Naive thymus-derived CD4-positive, alpha-beta T cell (primary cell): ENCODE data around the gene RUNX3. TPM values are rescaled to one million over a fixed set of nuclear protein-coding genes. Genes with fewer than 3 reads are reported as not detected.

ENCODE experiments used
- ATAC-seq: fragments of 150-1000 bp; cut with Tn5 transposase; 2 replicates; pipeline ENCODE4 v1.10.0; 2021; ENCODE audit warnings: mild to moderate bottlenecking, moderate library complexity
- CTCF ChIA-PET: fragments of 350-600 bp; sonication (Branson Sonifier 250); formaldehyde crosslinking; loops from one replicate; lab custom pipeline; 2021; ENCODE audit warnings: antibody characterized with exemption; lab: Charles Lee
- POLR2A ChIA-PET: fragments of 350-600 bp; sonication (Branson Sonifier 250); formaldehyde crosslinking; loops from one replicate; lab custom pipeline; 2021; ENCODE audit warnings: antibody characterized with exemption, inconsistent platforms; lab: Charles Lee
- DNase-seq, 9 donors: peaks; one replicate each; pipeline versions ENCODE4 v3.0.0 to v3.0.0-alpha.2; 2020 to 2022; ENCODE audit warnings: mixed read lengths in 1 of 9
- H3K27ac ChIP-seq: one replicate; pipeline ENCODE4 v1.7.0; 2013; ENCODE audit warnings: mild to moderate bottlenecking, low read depth, low read length, moderate library complexity
- H3K27me3 ChIP-seq, 2 donors: one replicate each; pipeline ENCODE4 v1.7.0; 2013; ENCODE audit warnings: low read length in 2 of 2, mild to moderate bottlenecking in 2 of 2, moderate library complexity in 2 of 2; ENCODE audit not compliant: control insufficient read depth in 2 of 2, insufficient read depth in 2 of 2
- H3K36me3 ChIP-seq, 3 experiments: 1 replicate in 2 of 3; 2 replicates in 1 of 3; pipeline ENCODE4 v1.7.0; 2013; ENCODE audit warnings: low read length in 3 of 3, mild to moderate bottlenecking in 3 of 3, moderate library complexity in 1 of 3; ENCODE audit not compliant: insufficient read depth in 3 of 3, control insufficient read depth in 2 of 3
- H3K4me1 ChIP-seq, 2 donors: one replicate each; pipeline ENCODE4 v1.7.0; 2013; ENCODE audit warnings: low read length in 2 of 2, mild to moderate bottlenecking in 2 of 2, moderate library complexity in 1 of 2; ENCODE audit not compliant: control insufficient read depth in 2 of 2, insufficient read depth in 2 of 2
- H3K4me3 ChIP-seq: 2 replicates; pipeline ENCODE4 v1.7.0; 2013; ENCODE audit warnings: mild to moderate bottlenecking, low read length
- H3K9me3 ChIP-seq, 3 experiments: 1 replicate in 2 of 3; 2 replicates in 1 of 3; pipeline ENCODE4 v1.7.0; 2013; ENCODE audit warnings: low read length in 3 of 3; ENCODE audit not compliant: control insufficient read depth in 2 of 3
- H3K27ac Mint-ChIP-seq, 9 donors: one replicate each; pipeline ENCODE4 v1.8.0; 2020 to 2022; ENCODE audit warnings: mixed read lengths in 9 of 9, mild to moderate bottlenecking in 8 of 9, moderate library complexity in 5 of 9, inconsistent platforms in 2 of 9
- H3K27me3 Mint-ChIP-seq, 5 donors: one replicate each; pipeline ENCODE4 v1.8.0; 2021 to 2022; ENCODE audit warnings: mixed read lengths in 5 of 5, mild to moderate bottlenecking in 1 of 5
- H3K36me3 Mint-ChIP-seq, 5 donors: one replicate each; pipeline ENCODE4 v1.8.0; 2020 to 2022; ENCODE audit warnings: mixed read lengths in 5 of 5, mild to moderate bottlenecking in 3 of 5, inconsistent platforms in 1 of 5
- H3K4me1 Mint-ChIP-seq, 7 donors: one replicate each; pipeline ENCODE4 v1.8.0; 2020 to 2022; ENCODE audit warnings: mixed read lengths in 7 of 7, mild to moderate bottlenecking in 3 of 7, inconsistent platforms in 1 of 7
- H3K4me3 Mint-ChIP-seq, 10 donors: one replicate each; pipeline ENCODE4 v1.8.0; 2020 to 2022; ENCODE audit warnings: mild to moderate bottlenecking in 10 of 10, mixed read lengths in 10 of 10, moderate library complexity in 6 of 10, inconsistent platforms in 2 of 10
- H3K9me3 Mint-ChIP-seq, 11 donors: one replicate each; pipeline ENCODE4 v1.8.0; 2020 to 2022; ENCODE audit warnings: mixed read lengths in 11 of 11, mild to moderate bottlenecking in 4 of 11, inconsistent platforms in 1 of 11, moderate library complexity in 1 of 11
- intact Hi-C, 2 donors: fragments of 100-400 bp; cut with micrococcal nuclease; formaldehyde crosslinking; loops; one replicate each; pipeline ENCODE4 v1.15.1; 2023
- polyA plus RNA-seq, 2 donors: library from polyadenylated mRNA; unstranded; fragments of 300-500 nt; fragmentation: Illumina TruSeq; gene quantifications; one replicate each; pipeline ENCODE4 v1.2.3, GENCODE V29; 2021
- total RNA-seq, 6 experiments: library from RNA in 5 of 6; stranded (reverse) in 5 of 6; gene quantifications; 1 replicate in 5 of 6; 2 replicates in 1 of 6; pipeline ENCODE4 v1.2.3 and lab custom pipeline; 2021 to 2026

The RUNX3 gene
- total and polyA plus RNA-seq, 7 experiments from 2014 or later = 14.2 to 135 (median 74.8) TPM

DNA sequence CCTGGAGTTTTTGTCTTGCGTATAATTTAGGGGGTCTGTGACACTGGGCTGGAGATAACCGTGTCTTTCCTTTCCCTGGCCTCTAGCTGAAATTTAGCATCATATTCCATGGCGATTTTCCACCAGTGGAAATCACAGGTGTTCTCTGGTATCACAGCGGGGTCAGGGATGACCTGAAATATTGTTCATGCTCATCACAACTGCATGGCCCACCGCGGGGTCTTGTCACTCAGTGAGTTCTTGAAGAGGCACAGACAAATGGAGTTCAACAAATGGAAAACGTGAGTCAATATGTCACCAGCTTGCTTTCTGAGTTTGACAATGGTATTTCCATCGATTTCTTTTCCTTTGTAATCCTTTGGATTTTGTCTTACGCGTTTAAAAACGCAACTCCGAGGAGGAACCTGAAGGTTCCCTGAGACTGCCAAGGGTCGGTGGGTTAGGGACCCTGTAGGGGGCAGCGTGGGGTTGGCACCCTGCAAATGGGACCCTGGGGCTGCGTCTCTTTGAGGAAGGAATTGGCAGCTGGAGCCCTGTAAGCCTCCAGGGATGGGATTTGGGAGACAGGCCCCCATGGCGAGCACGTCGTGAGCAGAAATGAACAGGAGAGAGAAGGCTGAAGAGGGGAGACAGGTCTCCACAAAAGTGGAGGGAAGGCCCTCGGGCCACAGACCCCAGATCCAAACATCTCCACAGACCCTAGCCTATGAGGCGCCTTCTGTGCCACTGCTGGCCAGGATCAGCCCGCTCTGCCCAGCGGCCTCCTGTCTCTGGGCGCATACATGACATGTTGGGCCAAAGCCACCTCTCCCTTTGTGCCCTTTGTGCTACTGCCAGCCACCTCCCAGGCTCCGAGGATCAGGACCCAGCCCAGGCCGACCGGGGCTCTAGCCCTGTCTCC, 32.1 kb upstream of the RUNX3 start:
- Mint-ChIP-seq H3K4me1 (peaks cover 41 to 92% (median 71%) of the 10 kb centered on the region in 7 donors), H3K27me3 (peaks cover 0 to 3% (median 0%) of the 10 kb centered on the region in 5 donors), H3K27ac (peak overlapping the region in 8 of 9 donors; percentile 17 to 96 (median 78)), H3K4me3 (peak overlapping the region in 6 of 10 donors; percentile 21 to 92 (median 70)), H3K9me3 (peaks cover 0 to 4% (median 0%) of the 10 kb centered on the region in 11 donors), H3K36me3 (peaks cover 0 to 41% (median 0%) of the 10 kb centered on the region in 5 donors)
- no peaks in the 10 kb centered on the region for H3K36me3 ChIP-seq
- CTCF ChIA-PET = interaction anchor here (0.7 to 4.1 kb wide), 6 partner anchors 28 to 139 kb away, joined by 3 to 61 read pairs (median 4); no protein-coding TSS in a partner anchor
- no peaks in the 10 kb centered on the region for H3K9me3 ChIP-seq
- H3K4me3 ChIP-seq = no peak overlapping the region
- peaks cover 45 to 46% of the 10 kb centered on the region in 2 donors for H3K4me1 ChIP-seq
- POLR2A ChIA-PET = interaction anchor here (1.4 kb wide), 1 partner anchor 33 kb away, joined by 6 read pairs; no protein-coding TSS in a partner anchor
- ATAC-seq (no peak), DNase-seq (peak in 1 of 9 donors; percentile 41)
- no peak overlapping the region for H3K27ac ChIP-seq
- intact Hi-C loops = loop anchor here in 1 of 2 donors (2.0 to 10.0 kb wide), 3 partner anchors 37 to 273 kb away; partner anchors contain the start of gene SYF2
- H3K27me3 ChIP-seq = no peaks in the 10 kb centered on the region

DNA sequence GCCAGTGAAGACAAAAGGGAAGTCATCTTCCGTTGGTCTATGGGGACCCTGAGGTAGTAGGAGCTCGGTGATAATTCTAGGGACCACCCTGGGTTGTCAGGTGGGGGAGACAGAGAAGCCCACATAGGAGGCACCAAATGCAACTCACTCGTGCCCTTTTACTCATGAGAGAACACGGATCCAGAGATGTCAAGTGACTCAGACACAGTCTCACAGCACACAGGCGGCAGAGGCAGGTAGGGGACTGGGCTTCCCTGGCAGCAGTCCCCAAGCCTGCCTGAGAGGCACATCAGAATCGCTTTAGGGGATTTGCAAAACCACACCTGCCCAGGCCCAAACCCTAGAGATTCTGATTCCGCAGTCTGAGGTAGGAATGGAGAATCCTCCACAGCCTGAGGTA, 31.3 kb upstream of the RUNX3 start:
- H3K27ac ChIP-seq = no peak overlapping the region
- H3K36me3 ChIP-seq = no peaks in the 10 kb centered on the region
- POLR2A ChIA-PET = interaction anchor here (1.3 kb wide), 1 partner anchor 9 kb away, joined by 3 read pairs; no protein-coding TSS in a partner anchor
- H3K27me3 ChIP-seq = no peaks in the 10 kb centered on the region
- peaks cover 0 to 4% (median 0%) of the 10 kb centered on the region in 11 donors for H3K9me3 Mint-ChIP-seq
- intact Hi-C loops = loop anchor here in 1 of 2 donors (10.0 kb wide), 1 partner anchor 273 kb away; the partner anchor contains the start of gene SYF2
- peaks cover 0 to 47% (median 0%) of the 10 kb centered on the region in 5 donors for H3K36me3 Mint-ChIP-seq
- H3K4me3 Mint-ChIP-seq = peak overlapping the region in 2 of 10 donors; percentile 25 to 92
- peaks cover 45 to 92% (median 80%) of the 10 kb centered on the region in 7 donors for H3K4me1 Mint-ChIP-seq
- H3K9me3 ChIP-seq = no peaks in the 10 kb centered on the region
- peak overlapping the region in 8 of 9 donors; percentile 19 to 93 (median 48) for H3K27ac Mint-ChIP-seq
- CTCF ChIA-PET = interaction anchor here (0.7 to 4.1 kb wide), 4 partner anchors 11 to 140 kb away, joined by 3 to 61 read pairs (median 7); no protein-coding TSS in a partner anchor
- DNase-seq (no peak), ATAC-seq (no peak)
- H3K4me1 ChIP-seq = peaks cover 42 to 52% of the 10 kb centered on the region in 2 donors
- H3K27me3 Mint-ChIP-seq = peaks cover 0 to 3% (median 0%) of the 10 kb centered on the region in 5 donors
- H3K4me3 ChIP-seq = no peak overlapping the region

DNA sequence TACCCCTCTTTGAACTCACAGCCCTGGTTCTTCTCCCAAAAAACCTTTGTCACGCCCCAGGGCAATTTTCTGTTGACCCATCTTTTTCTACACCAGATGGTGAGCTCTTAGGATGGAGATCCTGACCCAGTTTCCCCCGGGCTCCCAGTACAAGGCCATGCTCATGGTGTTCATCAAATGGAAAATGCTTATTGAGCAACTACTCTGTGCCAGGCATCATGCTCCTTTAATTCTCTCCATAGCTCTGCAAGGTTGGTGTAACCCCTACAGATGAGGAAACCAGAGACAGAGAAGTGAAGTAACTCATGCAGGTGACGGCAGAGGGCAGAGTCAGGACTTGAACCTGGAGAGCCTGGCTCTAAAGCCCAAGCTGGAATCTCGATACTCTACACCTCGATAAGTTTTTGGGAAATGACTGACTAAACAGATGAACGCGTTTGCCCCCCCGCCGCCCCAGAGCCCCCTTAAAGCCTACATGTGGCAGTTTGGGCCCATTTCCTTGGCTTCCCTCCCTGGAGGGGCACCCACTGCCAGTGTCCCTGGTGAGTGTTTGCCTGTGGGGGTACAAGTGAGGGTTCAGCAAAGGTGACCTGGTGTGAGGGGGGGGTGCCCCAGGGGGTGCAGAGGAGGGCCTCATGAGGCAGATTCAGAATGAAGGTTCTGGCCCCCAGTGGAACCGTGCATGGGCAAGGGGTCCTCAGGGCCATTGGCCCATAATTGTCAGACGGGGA, 30.2 kb upstream of the RUNX3 start:
- Mint-ChIP-seq H3K36me3 (peaks cover 0 to 48% (median 1%) of the 10 kb centered on the region in 5 donors), H3K4me1 (peaks cover 41 to 89% (median 81%) of the 10 kb centered on the region in 7 donors), H3K27ac (peak overlapping the region in 4 of 9 donors; percentile 34 to 72 (median 66)), H3K27me3 (peaks cover 0 to 2% (median 0%) of the 10 kb centered on the region in 5 donors), H3K4me3 (peak overlapping the region in 2 of 10 donors; percentile 53 to 92), H3K9me3 (peaks cover 0 to 4% (median 0%) of the 10 kb centered on the region in 11 donors)
- Histone ChIP-seq H3K4me3 (no peak overlapping the region), H3K36me3 (no peaks in the 10 kb centered on the region), H3K27ac (no peak overlapping the region), H3K9me3 (no peaks in the 10 kb centered on the region), H3K27me3 (no peaks in the 10 kb centered on the region), H3K4me1 (peaks cover 40 to 50% of the 10 kb centered on the region in 2 donors)
- ATAC-seq = no peak
- intact Hi-C loops = loop anchor here in 1 of 2 donors (10.0 kb wide), 1 partner anchor 275 kb away; the partner anchor contains the start of gene SYF2
- POLR2A ChIA-PET = interaction anchor here (0.6 to 1.3 kb wide), 2 partner anchors 10 to 30 kb away, joined by 3 read pairs; partner anchors contain the start of gene RUNX3
- CTCF ChIA-PET = interaction anchor here (0.9 to 1.9 kb wide), 3 partner anchors 12 to 141 kb away, joined by 3 to 8 read pairs (median 4); no protein-coding TSS in a partner anchor
- DNase-seq = no peak

GRCh38 chr1:24959623-24959975, 29.5 kb upstream of the RUNX3 start:
- ChIA-PET CTCF (interaction anchor here (0.9 to 1.9 kb wide), 2 partner anchors 36 to 141 kb away, joined by 4 to 8 read pairs; no protein-coding TSS in a partner anchor), POLR2A (interaction anchor here (0.6 kb wide), 1 partner anchor 29 kb away, joined by 3 read pairs; the partner anchor contains the start of gene RUNX3)
- Mint-ChIP-seq H3K4me3 (peak overlapping the region in 2 of 10 donors; percentile 53 to 92), H3K9me3 (no peaks in the 10 kb centered on the region), H3K27me3 (no peaks in the 10 kb centered on the region), H3K4me1 (peaks cover 42 to 91% (median 81%) of the 10 kb centered on the region in 7 donors), H3K36me3 (peaks cover 0 to 51% (median 5%) of the 10 kb centered on the region in 5 donors), H3K27ac (peak overlapping the region in 4 of 9 donors; percentile 34 to 72 (median 62))
- intact Hi-C loops = no loop called here
- ATAC-seq (no peak), DNase-seq (no peak)
- Histone ChIP-seq H3K27me3 (no peaks in the 10 kb centered on the region), H3K9me3 (no peaks in the 10 kb centered on the region), H3K4me3 (no peak overlapping the region), H3K4me1 (peaks cover 43 to 50% of the 10 kb centered on the region in 2 donors), H3K27ac (no peak overlapping the region), H3K36me3 (no peaks in the 10 kb centered on the region)

DNA sequence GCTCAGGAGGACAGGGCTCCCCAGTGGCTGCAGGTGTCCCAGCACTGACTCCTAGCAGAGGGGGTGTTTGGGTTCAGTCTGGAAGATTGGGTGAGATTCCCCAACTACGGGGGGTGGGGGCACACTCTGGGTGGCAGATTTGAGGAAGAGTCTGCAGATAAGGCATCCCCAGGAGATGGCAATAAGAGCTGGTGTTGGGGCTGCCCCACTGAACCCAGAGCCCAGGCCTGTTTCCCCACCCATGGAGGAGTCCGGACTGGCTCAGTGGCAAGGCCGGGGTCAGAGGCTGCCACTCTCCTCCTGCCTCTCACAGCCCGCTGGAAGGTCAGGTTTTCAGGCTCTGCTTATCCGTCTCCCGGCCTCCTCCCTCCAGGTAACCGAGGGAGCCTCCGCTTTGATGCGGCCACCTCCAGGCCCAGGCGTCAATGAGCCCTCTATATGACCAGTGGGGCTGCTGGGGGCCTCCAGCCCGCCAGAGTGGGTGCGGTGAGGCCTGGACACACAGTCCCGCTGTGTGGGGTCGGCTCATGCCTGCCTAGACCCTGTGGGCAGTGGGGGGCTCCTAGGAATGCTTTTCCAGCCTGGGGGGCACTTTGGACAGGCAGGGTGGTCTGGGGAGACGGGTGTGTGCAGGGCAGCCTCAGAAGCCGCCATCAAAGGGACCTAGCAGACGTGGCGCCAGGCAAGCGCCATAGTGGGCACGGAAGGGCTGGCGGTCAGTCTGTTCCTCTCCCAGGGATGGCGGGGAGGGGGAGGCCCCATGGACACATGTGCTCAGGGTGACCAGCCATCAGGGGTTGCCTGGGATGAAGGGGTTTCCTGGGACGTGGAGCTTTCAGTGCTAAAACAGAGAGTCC, 28.9 kb upstream of the RUNX3 start:
- ChIA-PET POLR2A (no interaction called here), CTCF (interaction anchor here (1.9 kb wide), 1 partner anchor 142 kb away, joined by 8 read pairs; no protein-coding TSS in a partner anchor)
- DNase-seq = no peak
- H3K27ac Mint-ChIP-seq = peak overlapping the region in 4 of 9 donors; percentile 33 to 86 (median 52)
- Histone ChIP-seq H3K27me3 (no peaks in the 10 kb centered on the region), H3K4me1 (peaks cover 42 to 50% of the 10 kb centered on the region in 2 donors), H3K4me3 (no peak overlapping the region), H3K27ac (no peak overlapping the region), H3K9me3 (no peaks in the 10 kb centered on the region), H3K36me3 (no peaks in the 10 kb centered on the region)
- peaks cover 47 to 95% (median 81%) of the 10 kb centered on the region in 7 donors for H3K4me1 Mint-ChIP-seq
- peak overlapping the region in 1 of 10 donors; percentile 92 for H3K4me3 Mint-ChIP-seq
- no peak for ATAC-seq
- H3K27me3 Mint-ChIP-seq = no peaks in the 10 kb centered on the region
- H3K9me3 Mint-ChIP-seq = no peaks in the 10 kb centered on the region
- intact Hi-C loops = no loop called here
- peaks cover 0 to 55% (median 5%) of the 10 kb centered on the region in 5 donors for H3K36me3 Mint-ChIP-seq
